Measurements from ENCODE around the gene HOOK2. TPM values are rescaled to one million over a fixed set of nuclear protein-coding genes. Genes with fewer than 3 reads are reported as not detected.

HOOK2 gene
- total and polyA plus RNA-seq, 2 of the 13 experiments (the other 11 are each of a cell fraction or from before 2014, with no cell fraction given) = 9.2 to 12.9 TPM

GRCh38 chr19:12722566-12723380 is 52.6 kb downstream of the HOOK2 start (continued):
- TF ChIP-seq ETV5 (CRISPR knock-in tag; IDR thresholded peaks at IDR 0.05; ENCODE audit: borderline replicate concordance) = peak; percentile 73
- TF ChIP-seq ZNF780A (CRISPR knock-in tag; IDR thresholded peaks at IDR 0.05) = no peak
- peak in 1 of 2 experiments; percentile 15; a peak in 1 of 4 replicates for TF ChIP-seq NR2F1 (CRISPR knock-in tag; IDR thresholded peaks at IDR 0.05)
- TF ChIP-seq MYNN (CRISPR knock-in tag; IDR thresholded peaks at IDR 0.05; ENCODE audit: low read depth) = no peak
- TF ChIP-seq HNF1B (CRISPR knock-in tag; IDR thresholded peaks at IDR 0.05) = no peak; the same call in 1 of the 2 replicates
- TF ChIP-seq ARNTL (CRISPR knock-in tag; IDR thresholded peaks at IDR 0.05) = peak; percentile 94
- TF ChIP-seq SMAD1 (CRISPR knock-in tag; IDR thresholded peaks at IDR 0.05; ENCODE audit: borderline replicate concordance, low read depth) = no peak
- TF ChIP-seq ZBTB1 (CRISPR knock-in tag; IDR thresholded peaks at IDR 0.05; ENCODE audit: borderline replicate concordance) = no peak
- TF ChIP-seq SRSF1 (optimal IDR thresholded peaks at IDR 0.05; ENCODE audit: low read depth, low read length) = no peak
- TF ChIP-seq ZMYM2 (CRISPR knock-in tag; IDR thresholded peaks at IDR 0.05) = no peak
- no peak for TF ChIP-seq JUN (CRISPR knock-in tag; IDR thresholded peaks at IDR 0.05)
- TF ChIP-seq ZNF660 (CRISPR knock-in tag; IDR thresholded peaks at IDR 0.05; ENCODE audit: borderline replicate concordance, low read depth) = no peak
- no peak for TF ChIP-seq POGK (CRISPR knock-in tag; conservative IDR thresholded peaks at IDR 0.05)
- peak; percentile 91; the same call in 1 of the 2 replicates for TF ChIP-seq ZNF207 (IDR thresholded peaks at IDR 0.05; ENCODE audit: borderline replicate concordance)
- TF ChIP-seq FOXA3 (CRISPR knock-in tag; IDR thresholded peaks at IDR 0.05) = peak; percentile 51
- no peak for TF ChIP-seq SAFB2 (CRISPR knock-in tag; IDR thresholded peaks at IDR 0.05; ENCODE audit: borderline replicate concordance, low read depth)
- no peak for TF ChIP-seq ZNF629 (CRISPR knock-in tag; conservative IDR thresholded peaks at IDR 0.05)
- 0 out of 2 replicates have a peak, but pooled peaks have one; percentile 24 for TF ChIP-seq MYPOP (CRISPR knock-in tag; IDR thresholded peaks at IDR 0.05)
- TF ChIP-seq ZNF256 (CRISPR knock-in tag; conservative IDR thresholded peaks at IDR 0.05) = peak; percentile 51; the same call in 1 of the 2 replicates
- TF ChIP-seq ZBTB4 (CRISPR knock-in tag; IDR thresholded peaks at IDR 0.05; ENCODE audit: borderline replicate concordance) = no peak
- no peak for TF ChIP-seq ZNF383 (CRISPR knock-in tag; IDR thresholded peaks at IDR 0.05; ENCODE audit: borderline replicate concordance)

Measured in HepG2 (cell line).